HG02973 (cell line): ENCODE results near the gene NUDT22.
A peak's percentile ranks its signal among the peaks of the same experiment; 100 is the strongest.

Experiments
- ATAC-seq: cut with Tn5 transposase; IDR thresholded peaks from one replicate; pipeline ENCODE4 v1.9.1; 2021; ENCODE audit warnings: moderate library complexity; ENCODE audit not compliant: unreplicated experiment

NUDT22 gene

DNA sequence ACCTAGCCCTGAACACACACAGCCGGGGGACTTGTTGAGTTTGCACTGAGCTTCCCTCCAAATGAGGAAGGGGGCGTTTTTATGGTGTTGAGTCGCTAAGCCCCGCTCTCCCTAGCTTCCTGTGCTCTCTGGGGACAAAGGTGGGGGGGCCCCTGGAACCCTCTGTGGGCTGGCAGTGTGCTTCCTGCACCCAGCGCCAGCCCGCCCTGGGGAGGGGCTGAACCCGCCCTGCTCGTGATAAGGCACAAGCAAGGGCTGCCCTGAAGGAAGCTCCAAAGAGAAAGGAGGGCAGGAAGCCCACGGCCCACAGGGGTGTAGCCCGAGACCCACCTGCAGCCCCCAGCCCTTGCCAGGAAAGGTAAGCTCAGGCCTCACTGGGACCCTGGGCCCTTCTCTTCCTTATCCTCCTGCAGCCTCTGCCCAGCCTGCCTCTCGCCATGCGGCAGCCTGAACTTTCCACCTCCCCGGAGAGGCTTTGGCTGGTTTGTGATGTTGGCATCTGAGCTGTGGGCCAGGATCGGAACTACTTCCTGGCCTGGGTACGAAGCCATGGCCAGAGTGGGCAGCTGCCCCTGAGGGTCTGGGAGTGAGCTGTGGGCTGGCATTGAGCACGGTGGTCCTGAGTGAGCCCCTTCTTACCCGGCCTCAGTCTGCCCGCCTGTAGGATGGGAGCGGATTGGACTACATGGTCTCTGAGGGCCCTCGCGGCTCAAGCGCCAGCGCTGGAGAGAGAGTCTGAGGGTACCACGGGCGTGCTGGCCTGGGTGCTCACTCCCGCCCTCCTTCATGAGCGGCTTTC, 19.4 kb upstream of the NUDT22 start, which contains the start of gene FERMT3:
Gene FERMT3 (plus strand): TSS at position 265 of the 799 bp plus-strand sequence. CDS start 644 bp downstream, outside the sequence.
- ATAC-seq: no peak

DNA sequence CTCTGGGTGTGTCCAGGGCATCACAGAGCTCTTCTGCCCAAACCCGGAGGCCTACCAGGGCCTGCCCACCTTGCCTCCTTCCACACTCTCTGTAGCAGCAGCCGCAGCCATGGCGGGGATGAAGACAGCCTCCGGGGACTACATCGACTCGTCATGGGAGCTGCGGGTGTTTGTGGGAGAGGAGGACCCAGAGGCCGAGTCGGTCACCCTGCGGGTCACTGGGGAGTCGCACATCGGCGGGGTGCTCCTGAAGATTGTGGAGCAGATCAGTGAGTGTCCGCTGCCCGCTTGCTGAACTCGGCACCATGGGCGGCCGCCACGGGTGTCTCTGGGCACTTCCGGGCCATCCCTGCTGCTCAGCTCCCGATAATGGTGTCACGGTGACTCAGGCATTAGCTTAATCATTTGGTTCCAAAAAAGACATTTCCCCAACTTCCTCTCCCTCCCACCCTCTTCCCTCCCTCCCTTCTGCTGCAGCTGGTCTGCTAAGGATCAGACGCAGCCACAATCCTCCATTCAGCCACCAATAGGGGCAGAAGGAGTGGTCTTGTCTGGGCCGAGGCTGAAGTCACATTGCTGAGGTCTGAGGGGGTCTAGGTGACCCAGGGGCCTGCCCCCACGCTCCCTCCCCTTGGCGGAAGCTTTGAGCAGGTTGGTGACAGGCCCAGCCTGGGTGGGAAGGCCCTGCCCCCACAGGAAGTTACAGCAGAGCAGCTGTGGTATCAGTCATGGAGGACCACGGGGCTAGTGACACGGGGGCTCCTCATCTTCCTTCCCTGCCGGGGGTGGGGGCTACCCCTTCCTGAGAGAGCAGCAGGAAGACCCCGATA, 18.6 kb upstream of the NUDT22 start:
- peak; percentile 45 for ATAC-seq

DNA sequence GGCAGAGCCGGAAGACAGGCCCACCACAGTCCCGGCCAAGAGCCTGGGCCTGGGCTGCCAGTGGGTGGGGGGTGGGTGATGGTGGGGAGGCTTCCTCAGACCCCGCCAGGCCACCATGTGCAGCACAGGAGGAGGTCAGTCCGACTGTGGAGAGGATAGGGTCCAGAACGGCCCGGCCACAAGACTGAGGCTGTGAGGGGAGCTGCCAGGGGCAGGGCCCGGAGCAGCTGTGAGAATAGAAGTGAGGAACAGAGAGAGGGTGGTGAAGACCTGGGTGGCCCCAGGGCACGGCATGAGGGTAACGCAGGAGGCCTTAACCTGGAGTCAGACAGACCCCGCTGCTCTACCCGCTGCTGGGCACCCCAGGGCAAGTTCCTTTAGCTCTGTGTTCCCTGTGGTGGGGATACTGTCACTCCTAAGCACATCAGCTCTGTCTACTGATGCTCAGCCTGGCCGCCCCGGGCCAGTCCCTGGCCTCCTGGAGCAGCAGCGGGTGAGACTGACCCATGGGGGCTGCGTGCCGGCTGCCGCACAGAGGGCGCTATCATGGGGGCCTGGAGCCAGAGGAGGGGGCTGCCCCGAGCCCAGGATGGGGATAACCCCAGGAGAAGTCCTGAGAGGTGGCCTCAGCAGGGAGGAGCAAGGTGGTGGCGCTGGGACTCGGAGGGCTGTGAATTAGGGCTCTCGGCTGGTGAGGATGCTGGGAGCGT, 17.8 kb upstream of the NUDT22 start:
- no peak for ATAC-seq

DNA sequence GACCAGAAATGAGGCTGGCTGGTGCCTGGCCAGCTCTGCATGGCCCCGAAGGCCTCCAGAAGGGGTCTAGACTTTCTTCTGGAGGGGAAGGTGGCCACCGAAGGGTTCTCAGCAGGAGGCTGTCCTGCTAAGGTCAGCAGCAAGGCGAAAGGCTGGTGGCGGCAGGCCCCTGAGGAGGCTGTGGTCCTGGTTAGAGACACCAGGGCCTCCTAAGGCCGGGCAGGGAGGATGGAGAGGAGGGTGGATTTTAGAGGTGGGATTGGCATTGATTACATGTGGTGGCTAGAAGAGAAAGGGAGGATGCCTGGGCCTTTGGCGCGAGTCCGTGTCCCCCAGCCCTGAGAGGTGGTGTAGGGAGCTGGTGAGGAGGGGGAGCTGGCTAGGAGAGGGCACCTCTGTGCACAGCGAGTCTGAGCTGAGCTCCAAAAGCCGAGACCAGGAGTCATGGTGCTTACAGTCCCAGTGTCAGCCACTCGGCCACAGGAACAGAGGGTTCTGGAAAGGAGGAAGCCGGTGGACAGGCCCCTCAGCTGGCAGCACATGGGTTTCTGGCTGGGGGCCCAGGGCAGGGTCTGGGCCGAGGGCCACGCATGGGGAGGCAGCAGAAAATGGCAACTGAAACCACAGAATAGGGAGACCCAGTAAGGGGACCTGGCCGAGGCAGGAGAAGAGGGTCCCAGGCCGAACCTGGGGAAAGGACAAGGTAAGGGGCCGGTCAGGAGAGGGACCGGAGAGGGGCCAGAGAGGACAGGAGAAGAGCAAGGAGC, 17.1 kb upstream of the NUDT22 start:
- ATAC-seq: no peak

DNA sequence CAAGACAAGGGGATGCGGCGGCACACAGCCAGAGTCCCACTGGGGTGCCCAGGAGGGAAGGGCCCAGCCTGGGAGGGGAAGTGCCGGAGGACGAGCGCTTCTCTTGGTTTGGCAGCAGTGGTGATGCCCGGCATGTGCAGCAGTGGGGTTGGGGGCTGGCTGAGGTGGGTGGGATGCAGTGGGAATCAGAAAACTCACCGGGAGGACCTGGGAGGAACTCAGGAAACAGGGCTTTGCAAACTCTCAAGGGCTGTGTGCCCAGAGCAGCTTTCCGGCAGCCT, 16.6 kb upstream of the NUDT22 start:
- no peak for ATAC-seq

DNA sequence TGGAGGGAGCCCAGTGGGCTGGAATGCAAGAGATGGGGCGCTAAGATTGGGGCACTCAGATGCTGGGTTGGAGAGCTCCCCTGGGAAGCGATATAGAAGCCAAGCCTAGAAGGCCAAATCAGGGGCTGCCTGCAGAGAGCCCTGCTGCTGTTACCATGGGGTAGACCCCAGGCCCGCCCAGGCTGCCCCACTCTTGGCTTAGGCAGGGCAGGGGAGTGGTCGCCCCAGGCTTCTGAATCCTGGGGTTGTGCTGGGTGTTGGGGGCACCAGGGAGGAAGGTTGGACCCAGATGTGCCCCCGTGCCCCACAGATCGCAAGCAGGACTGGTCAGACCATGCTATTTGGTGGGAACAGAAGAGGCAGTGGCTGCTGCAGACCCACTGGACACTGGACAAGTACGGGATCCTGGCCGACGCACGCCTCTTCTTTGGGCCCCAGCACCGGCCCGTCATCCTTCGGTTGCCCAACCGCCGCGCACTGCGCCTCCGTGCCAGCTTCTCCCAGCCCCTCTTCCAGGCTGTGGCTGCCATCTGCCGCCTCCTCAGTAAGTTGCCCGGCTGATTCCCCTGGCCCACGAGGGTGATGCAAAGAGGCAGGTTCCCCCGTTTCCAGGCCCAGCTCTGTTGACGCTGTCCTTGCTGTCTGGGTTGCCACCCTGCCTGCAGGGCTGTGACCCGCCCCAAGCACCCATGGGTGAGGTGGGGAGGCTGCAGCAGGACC, 15.6 kb upstream of the NUDT22 start:
- ATAC-seq: no peak

DNA sequence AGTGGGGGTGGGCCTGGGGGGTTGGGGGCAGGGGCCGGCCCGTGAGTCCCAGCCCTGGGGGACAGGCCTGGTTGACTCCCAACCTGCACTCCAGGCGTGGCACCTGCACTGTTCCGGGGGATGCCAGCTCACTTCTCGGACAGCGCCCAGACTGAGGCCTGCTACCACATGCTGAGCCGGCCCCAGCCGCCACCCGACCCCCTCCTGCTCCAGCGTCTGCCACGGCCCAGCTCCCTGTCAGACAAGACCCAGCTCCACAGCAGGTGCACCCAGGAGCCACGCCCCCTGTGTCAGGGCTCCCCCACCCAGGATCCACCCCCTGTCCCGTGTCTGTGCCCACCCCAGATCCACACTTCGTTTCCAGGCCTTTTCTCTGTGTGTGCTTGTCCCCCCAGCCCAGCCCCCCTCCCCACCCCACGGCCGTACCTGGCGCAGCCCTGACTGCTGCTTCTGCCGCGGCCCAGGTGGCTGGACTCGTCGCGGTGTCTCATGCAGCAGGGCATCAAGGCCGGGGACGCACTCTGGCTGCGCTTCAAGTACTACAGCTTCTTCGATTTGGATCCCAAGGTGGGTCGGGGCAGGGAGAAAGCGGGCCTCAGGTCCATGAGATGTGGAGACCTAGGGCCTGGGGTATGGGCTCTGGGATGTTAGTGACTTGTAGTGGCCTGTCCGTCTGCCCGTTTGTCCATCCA, 14.7 kb upstream of the NUDT22 start:
- ATAC-seq: no peak

DNA sequence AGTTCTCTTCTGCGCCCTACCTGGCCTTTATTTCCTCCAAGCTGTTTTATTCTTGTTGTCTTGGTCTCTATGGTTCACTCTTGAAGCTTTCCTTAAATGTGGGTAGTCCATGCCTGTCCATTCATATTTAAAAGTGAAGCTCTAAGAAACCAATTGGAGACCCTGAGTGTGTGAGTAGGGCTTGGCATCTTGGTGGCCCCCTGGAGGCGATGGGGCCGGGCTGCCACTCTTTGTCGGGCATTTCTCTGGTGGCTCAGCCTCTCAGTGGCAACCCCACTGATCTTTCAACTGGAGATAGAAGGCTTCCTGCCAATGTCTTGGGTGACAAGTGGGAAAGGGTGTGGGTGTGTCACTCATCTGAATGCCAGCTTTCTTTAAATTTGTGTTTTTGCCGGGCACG, 9.2 kb upstream of the NUDT22 start:
- ATAC-seq: no peak

DNA sequence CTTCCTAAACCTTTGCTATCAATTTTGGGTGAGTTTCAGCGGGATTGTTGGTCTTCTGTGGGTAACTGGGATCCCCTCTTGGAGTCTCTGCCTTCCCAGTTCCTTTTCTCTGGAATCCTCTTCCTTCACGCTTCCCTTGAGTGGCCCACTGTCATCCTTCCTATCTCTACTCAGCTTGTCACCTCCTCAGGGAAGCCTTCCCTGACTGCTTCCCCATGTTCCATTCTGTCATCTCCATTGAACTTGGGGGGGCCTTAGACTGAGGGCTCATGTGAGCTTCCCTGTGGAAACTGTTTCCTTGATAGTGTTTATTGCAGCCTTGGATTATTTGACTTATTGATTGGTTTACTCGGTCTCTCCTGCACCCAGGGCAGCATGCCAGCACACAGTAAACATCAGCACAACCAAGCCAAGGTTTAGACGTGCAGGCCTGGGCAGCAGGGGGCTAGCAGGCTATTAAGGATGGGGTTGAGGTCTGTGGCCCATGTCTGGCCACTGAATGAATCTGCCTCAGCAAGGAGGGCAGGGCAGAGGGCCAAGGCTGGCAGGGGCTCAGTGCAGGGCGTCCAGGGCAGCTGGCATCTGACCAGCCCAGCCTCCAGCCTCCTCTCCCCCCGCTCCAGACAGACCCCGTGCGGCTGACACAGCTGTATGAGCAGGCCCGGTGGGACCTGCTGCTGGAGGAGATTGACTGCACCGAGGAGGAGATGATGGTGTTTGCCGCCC, 7.3 kb upstream of the NUDT22 start:
- no peak for ATAC-seq

DNA sequence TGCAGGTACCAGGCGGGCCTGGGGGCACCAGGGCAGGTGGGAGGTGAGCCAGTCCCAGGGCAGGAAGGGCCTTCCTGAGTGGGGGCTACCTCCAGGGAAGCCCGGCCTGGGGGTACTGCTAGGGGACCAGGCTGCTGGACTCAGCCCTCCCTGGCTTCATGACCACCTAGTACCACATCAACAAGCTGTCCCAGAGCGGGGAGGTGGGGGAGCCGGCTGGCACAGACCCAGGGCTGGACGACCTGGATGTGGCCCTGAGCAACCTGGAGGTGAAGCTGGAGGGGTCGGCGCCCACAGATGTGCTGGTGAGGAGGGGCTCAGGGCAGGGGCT, 6.8 kb upstream of the NUDT22 start:
- ATAC-seq: no peak

DNA sequence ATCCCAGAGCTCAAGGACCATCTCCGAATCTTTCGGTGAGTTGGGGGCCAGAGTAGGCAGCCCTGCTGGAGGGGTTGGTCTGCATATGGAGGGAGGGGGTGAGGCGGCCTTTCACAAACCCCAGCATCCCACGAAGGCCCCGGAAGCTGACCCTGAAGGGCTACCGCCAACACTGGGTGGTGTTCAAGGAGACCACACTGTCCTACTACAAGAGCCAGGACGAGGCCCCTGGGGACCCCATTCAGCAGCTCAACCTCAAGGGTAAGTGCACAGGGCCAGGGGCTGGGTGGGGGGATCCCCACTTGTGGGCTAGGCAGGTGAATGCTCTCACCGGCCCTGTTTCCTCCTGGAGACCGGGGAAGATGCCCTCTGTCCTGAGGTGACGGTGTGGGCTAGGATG, 6.3 kb upstream of the NUDT22 start:
- ATAC-seq: no peak

DNA sequence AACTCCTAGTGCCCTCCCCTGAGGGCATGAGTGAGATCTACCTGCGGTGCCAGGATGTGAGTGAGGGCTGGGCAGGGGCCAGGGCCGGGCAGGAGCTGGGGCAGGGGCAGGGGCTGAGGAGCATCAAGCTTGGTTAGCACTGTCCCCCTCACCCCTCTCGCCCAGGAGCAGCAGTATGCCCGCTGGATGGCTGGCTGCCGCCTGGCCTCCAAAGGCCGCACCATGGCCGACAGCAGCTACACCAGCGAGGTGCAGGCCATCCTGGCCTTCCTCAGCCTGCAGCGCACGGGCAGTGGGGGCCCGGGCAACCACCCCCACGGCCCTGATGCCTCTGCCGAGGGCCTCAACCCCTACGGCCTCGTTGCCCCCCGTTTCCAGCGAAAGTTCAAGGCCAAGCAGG, 5.8 kb upstream of the NUDT22 start:
- ATAC-seq: no peak

DNA sequence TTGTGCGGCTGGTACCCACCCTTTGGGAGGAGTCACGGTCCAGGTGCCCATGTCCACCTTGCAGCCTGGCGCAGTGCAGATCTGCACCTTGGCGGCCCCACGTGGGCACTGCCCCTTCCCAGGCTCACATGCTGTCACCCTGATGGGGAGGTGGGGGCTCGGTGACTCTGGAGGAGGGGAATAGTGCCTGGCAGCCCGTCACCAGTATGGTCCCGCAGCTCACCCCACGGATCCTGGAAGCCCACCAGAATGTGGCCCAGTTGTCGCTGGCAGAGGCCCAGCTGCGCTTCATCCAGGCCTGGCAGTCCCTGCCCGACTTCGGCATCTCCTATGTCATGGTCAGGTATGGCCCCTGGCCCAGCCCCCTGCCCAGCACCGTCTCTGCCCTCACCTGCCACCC, 5.3 kb upstream of the NUDT22 start:
- ATAC-seq: no peak

DNA sequence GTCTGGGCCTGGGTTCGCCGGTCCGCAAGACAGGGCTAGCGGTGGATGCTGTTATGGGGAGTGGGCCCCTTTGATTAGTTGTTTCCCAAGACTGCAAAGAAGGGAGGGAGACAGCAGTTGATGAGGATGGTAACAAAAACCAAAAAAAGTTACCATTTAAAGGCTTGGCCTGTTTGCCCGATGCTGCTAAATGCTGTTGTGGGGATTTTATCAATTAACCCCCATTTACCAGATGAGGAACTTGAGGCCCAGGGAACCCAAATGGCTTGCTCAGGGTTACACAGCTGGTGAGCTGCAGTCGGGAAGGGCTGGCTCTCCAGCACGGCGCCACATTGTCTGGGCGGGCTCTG, 3.4 kb upstream of the NUDT22 start:
- no peak for ATAC-seq

DNA sequence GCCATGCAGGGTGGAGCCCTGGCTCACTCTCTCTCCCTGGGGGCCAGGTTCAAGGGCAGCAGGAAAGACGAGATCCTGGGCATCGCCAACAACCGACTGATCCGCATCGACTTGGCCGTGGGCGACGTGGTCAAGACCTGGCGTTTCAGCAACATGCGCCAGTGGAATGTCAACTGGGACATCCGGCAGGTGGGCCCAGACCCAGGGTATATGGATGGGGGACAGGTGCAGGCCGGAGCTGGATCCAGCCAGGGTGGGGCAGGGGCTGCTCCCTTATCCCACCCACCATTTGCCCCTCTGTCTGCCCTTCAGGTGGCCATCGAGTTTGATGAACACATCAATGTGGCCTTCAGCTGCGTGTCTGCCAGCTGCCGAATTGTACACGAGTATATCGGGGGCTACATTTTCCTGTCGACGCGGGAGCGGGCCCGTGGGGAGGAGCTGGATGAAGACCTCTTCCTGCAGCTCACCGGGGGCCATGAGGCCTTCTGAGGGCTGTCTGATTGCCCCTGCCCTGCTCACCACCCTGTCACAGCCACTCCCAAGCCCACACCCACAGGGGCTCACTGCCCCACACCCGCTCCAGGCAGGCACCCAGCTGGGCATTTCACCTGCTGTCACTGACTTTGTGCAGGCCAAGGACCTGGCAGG, 2.9 kb upstream of the NUDT22 start:
- ATAC-seq: no peak

DNA sequence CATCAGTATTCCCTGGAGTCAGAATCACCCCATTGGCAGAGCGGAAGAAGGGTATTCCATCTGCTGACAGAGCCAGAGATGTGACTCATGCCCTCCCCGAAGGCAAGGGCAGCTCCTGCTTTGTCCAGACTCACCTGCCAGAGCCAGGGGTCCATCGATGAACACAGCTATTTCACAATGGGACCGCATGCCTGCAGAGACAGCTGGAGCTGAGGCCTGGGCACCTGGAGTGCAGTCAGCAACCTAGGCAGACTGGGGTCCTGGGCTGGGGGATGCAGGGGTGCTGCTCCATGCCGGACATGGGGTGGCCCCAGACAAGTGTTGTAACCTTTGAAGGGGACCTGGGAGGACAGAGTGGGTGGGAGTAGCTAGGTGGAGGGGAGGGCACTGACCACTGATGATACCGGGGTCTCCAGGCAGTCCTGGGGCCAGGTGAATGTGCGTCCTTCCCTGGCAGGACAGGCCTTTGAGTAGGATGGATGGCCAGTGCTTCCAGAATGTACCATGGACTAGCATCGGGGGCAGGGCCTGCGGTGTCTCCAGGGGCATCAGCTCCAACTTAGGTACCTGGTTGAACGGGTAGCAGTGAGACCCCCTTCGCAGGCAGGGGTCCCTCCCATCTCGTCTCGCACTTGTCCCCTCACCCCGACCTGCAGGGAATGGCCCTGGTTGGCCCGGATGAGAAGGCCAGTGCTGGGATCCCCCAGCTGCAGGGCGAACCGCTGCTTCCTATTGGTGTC, 1.8 kb upstream of the NUDT22 start:
- ATAC-seq: no peak

DNA sequence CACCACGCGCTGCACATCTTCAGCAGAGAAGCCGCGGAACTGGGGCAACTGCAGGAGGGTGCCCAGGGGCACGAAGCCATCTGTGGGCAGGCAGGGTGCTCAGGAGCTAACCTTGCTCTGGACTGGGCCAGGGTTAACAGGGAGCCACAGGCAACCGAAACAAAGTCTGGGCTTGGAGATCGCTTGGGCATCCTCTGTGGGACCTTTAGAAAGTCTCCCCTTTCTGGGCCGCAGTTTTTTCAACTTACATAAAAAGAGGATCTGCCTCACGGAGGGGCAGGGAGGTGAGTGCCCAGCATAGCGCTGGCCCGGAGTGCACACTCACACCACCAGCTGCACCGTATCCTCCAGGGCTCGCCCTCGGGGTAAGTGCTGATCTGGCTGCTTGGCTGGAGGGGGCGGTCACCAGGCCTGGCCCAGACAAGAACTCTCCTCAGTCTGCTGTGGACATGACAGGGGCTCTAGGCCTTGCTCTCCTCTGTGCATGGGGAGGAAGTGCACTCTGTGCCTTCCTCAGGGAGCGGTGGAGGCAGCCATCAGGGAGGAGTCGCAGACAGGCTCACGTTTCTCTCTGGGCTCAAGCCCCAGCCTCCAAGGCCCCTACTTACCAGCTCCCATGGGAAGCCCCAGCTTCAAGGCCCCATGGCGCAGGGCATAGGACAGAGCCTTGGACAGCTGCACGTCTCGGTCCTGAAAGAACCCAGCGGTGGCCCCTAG, 1.0 kb upstream of the NUDT22 start:
- no peak for ATAC-seq
